ENCODE data around the gene HDDC3. TPM values are rescaled to one million over a fixed set of nuclear protein-coding genes. Genes with fewer than 3 reads are reported as not detected.

HDDC3 gene
- total and polyA plus RNA-seq, 11 donors: 10.9 to 19.9 (median 15.2) TPM

DNA sequence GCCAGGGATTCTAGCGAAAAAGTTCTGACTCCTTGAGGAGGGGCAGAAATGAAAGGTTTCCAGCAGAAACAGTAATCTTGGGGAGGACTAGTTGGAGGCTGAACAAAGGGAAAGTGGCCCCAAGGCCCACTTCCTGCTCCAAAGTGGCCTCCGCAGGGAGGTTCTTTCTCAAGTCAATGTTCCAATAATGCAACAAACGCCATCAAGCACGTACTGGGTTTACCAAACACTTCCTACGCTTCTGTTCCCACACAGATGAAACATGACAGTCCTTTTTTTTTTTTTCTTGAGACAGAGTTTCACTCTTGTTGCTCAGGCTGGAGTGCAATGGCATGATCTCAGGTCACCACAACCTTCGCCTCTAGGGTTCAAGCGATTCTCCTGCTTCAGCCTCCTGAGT, 12.7 kb upstream of the HDDC3 start:
- ATAC-seq (no peak), DNase-seq (no peak)
- WGBS, 4 donors: 87 to 97% (median 92%) methylated on average over 7 of the region's 7 CpGs
- Histone ChIP-seq H3K9me3 (no peaks in the 10 kb centered on the region), H3K36me3 (peaks cover 5 to 100% (median 97%) of the 10 kb centered on the region in 9 donors), H3K4me3 (no peak overlapping the region), H3K27me3 (no peaks in the 10 kb centered on the region), H3K4me1 (no peaks in the 10 kb centered on the region), H3K27ac (no peak overlapping the region)
- TF ChIP-seq POLR2A (IDR thresholded peaks at IDR 0.05): no peak
- TF ChIP-seq, protein P1, sequence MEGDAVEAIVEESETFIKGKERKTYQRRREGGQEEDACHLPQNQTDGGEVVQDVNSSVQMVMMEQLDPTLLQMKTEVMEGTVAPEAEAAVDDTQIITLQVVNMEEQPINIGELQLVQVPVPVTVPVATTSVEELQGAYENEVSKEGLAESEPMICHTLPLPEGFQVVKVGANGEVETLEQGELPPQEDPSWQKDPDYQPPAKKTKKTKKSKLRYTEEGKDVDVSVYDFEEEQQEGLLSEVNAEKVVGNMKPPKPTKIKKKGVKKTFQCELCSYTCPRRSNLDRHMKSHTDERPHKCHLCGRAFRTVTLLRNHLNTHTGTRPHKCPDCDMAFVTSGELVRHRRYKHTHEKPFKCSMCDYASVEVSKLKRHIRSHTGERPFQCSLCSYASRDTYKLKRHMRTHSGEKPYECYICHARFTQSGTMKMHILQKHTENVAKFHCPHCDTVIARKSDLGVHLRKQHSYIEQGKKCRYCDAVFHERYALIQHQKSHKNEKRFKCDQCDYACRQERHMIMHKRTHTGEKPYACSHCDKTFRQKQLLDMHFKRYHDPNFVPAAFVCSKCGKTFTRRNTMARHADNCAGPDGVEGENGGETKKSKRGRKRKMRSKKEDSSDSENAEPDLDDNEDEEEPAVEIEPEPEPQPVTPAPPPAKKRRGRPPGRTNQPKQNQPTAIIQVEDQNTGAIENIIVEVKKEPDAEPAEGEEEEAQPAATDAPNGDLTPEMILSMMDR (IDR thresholded peaks at IDR 0.05): no peak
- intact Hi-C loops (cut with DNase I): no loop called here

DNA sequence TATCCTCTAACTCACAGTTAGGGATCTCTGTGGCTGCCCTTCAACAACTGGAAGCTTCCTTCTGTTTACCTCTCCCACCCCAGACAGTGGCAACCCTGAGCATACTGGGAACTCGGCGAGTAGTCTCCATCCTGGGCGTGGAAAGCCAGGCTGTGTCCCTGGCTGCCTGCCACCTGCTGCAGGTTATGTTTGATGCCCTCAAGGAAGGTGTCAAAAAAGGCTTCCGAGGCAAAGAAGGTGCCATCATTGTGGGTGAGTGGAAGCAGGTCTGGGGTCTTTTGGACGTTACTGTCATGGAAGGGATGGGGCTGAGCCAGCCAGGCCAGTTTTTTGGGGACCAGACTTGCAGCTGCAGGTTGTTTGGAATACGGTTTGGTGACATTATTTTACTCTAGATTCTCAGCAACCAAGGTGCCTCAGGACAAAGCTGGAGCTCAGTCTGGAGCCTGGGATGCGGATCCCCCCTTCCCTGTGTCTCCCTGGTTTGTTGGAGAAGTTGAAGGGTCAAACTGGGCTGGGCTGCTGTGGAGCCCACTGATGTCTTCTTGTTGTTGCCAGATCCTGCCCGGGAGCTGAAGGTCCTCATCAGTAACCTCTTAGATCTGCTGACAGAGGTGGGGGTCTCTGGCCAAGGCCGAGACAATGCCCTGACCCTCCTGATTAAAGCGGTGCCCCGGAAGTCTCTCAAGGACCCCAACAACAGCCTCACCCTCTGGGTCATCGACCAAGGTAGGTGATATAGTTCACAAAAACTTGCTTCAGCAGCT, 10.2 kb upstream of the HDDC3 start:
- no peaks in the 10 kb centered on the region for H3K27me3 ChIP-seq
- TF ChIP-seq, protein P1 (IDR thresholded peaks at IDR 0.05): no peak
- TF ChIP-seq POLR2A (IDR thresholded peaks at IDR 0.05): no peak
- no peaks in the 10 kb centered on the region for H3K9me3 ChIP-seq
- intact Hi-C loops (cut with DNase I): no loop called here
- ATAC-seq: no peak
- no peak overlapping the region for H3K4me3 ChIP-seq
- H3K27ac ChIP-seq: no peak overlapping the region
- H3K4me1 ChIP-seq: no peaks in the 10 kb centered on the region
- H3K36me3 ChIP-seq: peaks cover 3 to 100% (median 96%) of the 10 kb centered on the region in 9 donors
- DNase-seq: no peak
- WGBS, 4 donors: 87 to 93% (median 92%) methylated on average over 12 of the region's 12 CpGs

DNA sequence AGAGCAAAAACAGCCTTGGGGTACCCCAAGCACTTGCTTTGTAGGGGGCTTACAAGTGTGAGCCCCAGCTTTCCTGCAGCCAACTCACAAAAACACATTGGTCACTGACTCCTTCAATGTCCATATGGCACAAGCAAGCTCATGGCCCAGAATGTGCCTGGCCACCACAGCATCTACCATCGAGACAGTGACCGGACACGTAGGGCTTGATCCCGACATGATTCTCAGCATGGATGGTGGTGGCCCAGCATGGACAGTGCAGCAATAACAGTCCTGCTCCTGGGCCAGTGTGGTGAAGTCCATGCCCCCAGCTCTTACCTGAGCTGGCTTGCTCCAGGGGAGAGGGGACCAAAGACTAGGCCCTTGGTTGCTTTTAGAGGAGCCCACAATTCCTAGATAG, 8.7 kb upstream of the HDDC3 start:
- no peak for DNase-seq
- intact Hi-C loops (cut with DNase I): no loop called here
- WGBS, 4 donors: 93 to 100% (median 96%) methylated on average over 1 to 4 of the region's 4 CpGs

DNA sequence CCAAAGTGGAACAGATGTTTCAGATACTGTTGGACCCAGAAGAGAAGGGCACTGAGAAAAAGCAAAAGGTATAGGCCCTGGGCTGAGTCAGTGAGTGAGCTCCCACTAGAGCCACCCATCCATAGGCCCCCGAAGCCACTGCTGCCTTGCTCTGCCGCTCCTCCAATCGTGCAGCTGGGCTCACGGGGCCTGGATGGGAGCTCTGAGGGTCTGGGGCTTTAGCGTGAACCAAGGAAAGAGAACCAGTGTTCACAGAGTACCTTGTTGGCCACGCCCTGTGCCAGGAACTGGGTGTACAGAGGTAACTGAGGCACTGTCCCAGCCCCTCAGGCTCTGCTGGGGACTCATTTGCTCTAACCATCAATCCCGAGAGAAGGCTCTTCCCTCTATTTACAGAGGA, 7.4 kb upstream of the HDDC3 start:
- ATAC-seq: no peak
- Histone ChIP-seq H3K4me3 (no peak overlapping the region), H3K27me3 (no peaks in the 10 kb centered on the region), H3K9me3 (no peaks in the 10 kb centered on the region), H3K36me3 (peaks cover 3 to 84% (median 81%) of the 10 kb centered on the region in 9 donors), H3K27ac (no peak overlapping the region), H3K4me1 (peaks cover under 1 to 19% (median 13%) of the 10 kb centered on the region in 12 donors)
- TF ChIP-seq, protein P1 (IDR thresholded peaks at IDR 0.05): no peak
- TF ChIP-seq POLR2A (IDR thresholded peaks at IDR 0.05): no peak
- DNase-seq: no peak
- intact Hi-C loops (cut with DNase I): no loop called here
- 74 to 95% (median 93%) methylated on average over 6 to 7 of the region's 7 CpGs for WGBS, 4 donors

More for the DNA sequence above, 8.7 kb upstream of the HDDC3 start:
- Histone ChIP-seq H3K9me3 (no peaks in the 10 kb centered on the region), H3K4me1 (peaks cover 0 to 12% (median 6%) of the 10 kb centered on the region in 12 donors), H3K4me3 (no peak overlapping the region), H3K27ac (no peak overlapping the region), H3K27me3 (no peaks in the 10 kb centered on the region), H3K36me3 (peaks cover 3 to 97% (median 92%) of the 10 kb centered on the region in 9 donors)
- ATAC-seq: no peak
- no peak for TF ChIP-seq POLR2A (IDR thresholded peaks at IDR 0.05)
- TF ChIP-seq, protein P1 (IDR thresholded peaks at IDR 0.05): no peak

Data from heart left ventricle (tissue), 16 donors.